Vagina (tissue), 2 donors: ENCODE measurements around the gene CCNB1IP1. TPM values are rescaled to one million over a fixed set of nuclear protein-coding genes. Genes with fewer than 3 reads are reported as not detected.
"Not testable (repeated sequence)": the region's sequence is repeated elsewhere in the genome, so short reads cannot be mapped to it uniquely, and the experiment has no call there.

Experiments used
- DNase-seq, 2 donors: peaks; one replicate each; pipeline ENCODE4 v3.0.0-alpha.2; 2017; ENCODE audit errors: extremely low spot score in 2 of 2
- H3K27ac ChIP-seq: fragments of 200-600 bp; sonication (generic); one replicate; pipeline ENCODE4 v1.5.1; 2019
- H3K27me3 ChIP-seq: fragments of 200-600 bp; sonication (generic); one replicate; pipeline ENCODE4 v1.5.1; 2019
- H3K36me3 ChIP-seq, 2 donors: fragments of 200-600 bp; sonication (generic); one replicate each; pipeline ENCODE4 v1.5.1; 2017 to 2019
- H3K4me1 ChIP-seq: fragments of 200-600 bp; sonication (generic); one replicate; pipeline ENCODE4 v1.5.1; 2019
- H3K4me3 ChIP-seq, 2 donors: fragments of 200-600 bp; sonication (generic); 1 replicate in 1 of 2; 2 replicates in 1 of 2; pipeline ENCODE4 v1.5.1; 2016 to 2019
- H3K9me3 ChIP-seq: fragments of 200-600 bp; sonication (generic); one replicate; pipeline ENCODE4 v1.5.1; 2019
- POLR2A ChIP-seq, 2 donors: fragments of 450-650 bp; IDR thresholded peaks; one replicate each; pipeline ENCODE4 v1.6.1; 2017; ENCODE audit warnings: antibody characterized with exemption in 2 of 2, mild to moderate bottlenecking in 2 of 2, moderate library complexity in 2 of 2
- POLR2AphosphoS5 ChIP-seq, 2 donors: sonication (generic); formaldehyde crosslinking; IDR thresholded peaks; one replicate each; pipeline ENCODE4 v1.9.0; 2017; ENCODE audit warnings: antibody characterized with exemption in 2 of 2, mild to moderate bottlenecking in 2 of 2, low read depth in 1 of 2; ENCODE audit not compliant: insufficient read depth in 1 of 2
- intact Hi-C: fragments of 100-400 bp; cut with DNase I; formaldehyde crosslinking; loops from one replicate; pipeline ENCODE4 v1.15.1; 2023
- total RNA-seq: library from RNA; depleted of rRNA; stranded (reverse); fragments of >200 nt; gene quantifications from one replicate; pipeline ENCODE4 v1.2.3, GENCODE V29; 2016
- TF ChIP-seq, protein P1 (sequence below), 3 experiments: fragments of 450-650 bp in 2 of 3; fragments of 200-600 bp in 1 of 3; sonication (generic) in 1 of 3; IDR thresholded peaks; one replicate each; pipeline ENCODE4 v1.5.1; 2017 to 2019; ENCODE audit warnings: antibody characterized with exemption in 3 of 3, mild to moderate bottlenecking in 2 of 3, moderate library complexity in 2 of 3

CCNB1IP1 gene
- total RNA-seq, 1 donor from 2014 or later, result 38.5 TPM

DNA sequence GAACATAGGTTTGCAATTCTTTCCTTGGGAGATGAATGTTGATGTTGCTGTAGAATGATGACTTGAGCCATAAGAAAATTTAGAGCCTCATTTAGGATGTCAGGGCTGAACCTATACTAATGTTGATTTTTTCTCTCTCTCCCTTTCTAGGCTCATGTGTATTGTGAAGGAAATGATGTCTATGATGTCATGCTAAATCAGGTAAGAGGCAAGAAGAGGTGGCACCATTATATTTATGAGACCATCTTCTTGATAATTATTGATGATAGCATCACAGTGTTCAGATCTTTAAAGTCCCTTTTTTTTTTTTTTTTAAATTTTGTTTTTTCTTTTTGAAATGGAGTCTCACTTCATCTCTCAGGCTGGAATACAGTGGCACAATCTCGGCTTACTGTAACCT lies 13.6 kb upstream of the CCNB1IP1 start:
- H3K4me3 ChIP-seq, result no peak overlapping the region
- H3K36me3 ChIP-seq, result peaks cover 0 to 43% of the 10 kb centered on the region in 2 donors
- no peaks in the 10 kb centered on the region for H3K9me3 ChIP-seq
- intact Hi-C loops, result no loop called here
- TF ChIP-seq, protein P1, sequence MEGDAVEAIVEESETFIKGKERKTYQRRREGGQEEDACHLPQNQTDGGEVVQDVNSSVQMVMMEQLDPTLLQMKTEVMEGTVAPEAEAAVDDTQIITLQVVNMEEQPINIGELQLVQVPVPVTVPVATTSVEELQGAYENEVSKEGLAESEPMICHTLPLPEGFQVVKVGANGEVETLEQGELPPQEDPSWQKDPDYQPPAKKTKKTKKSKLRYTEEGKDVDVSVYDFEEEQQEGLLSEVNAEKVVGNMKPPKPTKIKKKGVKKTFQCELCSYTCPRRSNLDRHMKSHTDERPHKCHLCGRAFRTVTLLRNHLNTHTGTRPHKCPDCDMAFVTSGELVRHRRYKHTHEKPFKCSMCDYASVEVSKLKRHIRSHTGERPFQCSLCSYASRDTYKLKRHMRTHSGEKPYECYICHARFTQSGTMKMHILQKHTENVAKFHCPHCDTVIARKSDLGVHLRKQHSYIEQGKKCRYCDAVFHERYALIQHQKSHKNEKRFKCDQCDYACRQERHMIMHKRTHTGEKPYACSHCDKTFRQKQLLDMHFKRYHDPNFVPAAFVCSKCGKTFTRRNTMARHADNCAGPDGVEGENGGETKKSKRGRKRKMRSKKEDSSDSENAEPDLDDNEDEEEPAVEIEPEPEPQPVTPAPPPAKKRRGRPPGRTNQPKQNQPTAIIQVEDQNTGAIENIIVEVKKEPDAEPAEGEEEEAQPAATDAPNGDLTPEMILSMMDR (IDR thresholded peaks at IDR 0.05), result no peak
- TF ChIP-seq POLR2A (IDR thresholded peaks at IDR 0.05) (no peak), POLR2AphosphoS5 (IDR thresholded peaks at IDR 0.05; ENCODE audit: insufficient read depth in 1 of 2, low read depth in 1 of 2) (no peak)
- DNase-seq, result no peak
- no peak overlapping the region for H3K27ac ChIP-seq
- H3K4me1 ChIP-seq, result peaks cover 6% of the 10 kb centered on the region
- H3K27me3 ChIP-seq, result no peaks in the 10 kb centered on the region

DNA sequence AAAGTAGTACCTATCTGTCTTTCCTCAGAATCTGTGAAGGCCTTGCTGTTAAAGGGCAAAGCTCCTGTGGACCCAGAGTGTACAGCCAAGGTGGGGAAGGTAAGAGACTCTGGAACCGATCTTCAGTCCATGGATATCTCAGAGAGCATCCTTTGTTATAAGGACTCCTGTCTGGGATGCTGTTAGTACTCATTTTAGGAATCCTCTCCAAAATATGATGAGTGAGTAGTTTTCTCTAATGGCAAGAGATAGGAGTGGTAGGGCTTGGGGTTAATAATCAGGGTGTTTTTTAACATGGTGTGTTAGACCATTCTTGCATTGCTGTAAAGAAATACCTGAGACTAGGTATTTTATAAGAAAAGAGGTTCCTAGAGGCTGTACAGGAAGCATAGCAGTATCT lies 12.3 kb upstream of the CCNB1IP1 start:
- H3K4me3 ChIP-seq, result no peak overlapping the region
- no peak for DNase-seq
- H3K36me3 ChIP-seq, result peaks cover 0 to 31% of the 10 kb centered on the region in 2 donors
- no peak overlapping the region for H3K27ac ChIP-seq
- no peaks in the 10 kb centered on the region for H3K27me3 ChIP-seq
- peaks cover 6% of the 10 kb centered on the region for H3K4me1 ChIP-seq
- intact Hi-C loops, result no loop called here
- TF ChIP-seq POLR2A (IDR thresholded peaks at IDR 0.05), result no peak
- TF ChIP-seq POLR2AphosphoS5 (IDR thresholded peaks at IDR 0.05; ENCODE audit: insufficient read depth in 1 of 2, low read depth in 1 of 2), result no peak
- TF ChIP-seq, protein P1 (IDR thresholded peaks at IDR 0.05), result no peak
- no peaks in the 10 kb centered on the region for H3K9me3 ChIP-seq

DNA sequence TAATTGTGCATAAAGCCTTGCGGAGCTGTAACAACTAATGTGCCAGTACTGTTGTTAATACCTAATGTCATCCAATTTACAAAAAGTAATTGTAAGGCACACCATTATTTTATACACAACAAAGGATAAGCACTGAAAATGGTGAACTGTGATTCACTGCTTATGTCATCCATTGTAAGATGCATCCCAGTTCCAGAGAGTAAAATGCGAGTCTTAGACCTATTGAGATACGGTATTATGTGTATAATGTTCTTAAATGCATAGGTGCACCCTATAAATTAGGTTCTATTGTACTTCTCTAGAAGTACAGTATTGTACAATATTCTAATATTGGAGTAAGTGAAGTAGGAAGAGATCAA lies 10.8 kb upstream of the CCNB1IP1 start:
- no peaks in the 10 kb centered on the region for H3K27me3 ChIP-seq
- TF ChIP-seq POLR2A (IDR thresholded peaks at IDR 0.05) (no peak), POLR2AphosphoS5 (IDR thresholded peaks at IDR 0.05; ENCODE audit: insufficient read depth in 1 of 2, low read depth in 1 of 2) (no peak)
- TF ChIP-seq, protein P1 (IDR thresholded peaks at IDR 0.05), result no peak
- H3K4me3 ChIP-seq, result peak overlapping the region; percentile 66 to 86
- H3K36me3 ChIP-seq, result peaks cover 0 to 16% of the 10 kb centered on the region in 2 donors
- H3K4me1 ChIP-seq, result peaks cover 6% of the 10 kb centered on the region
- H3K9me3 ChIP-seq, result no peaks in the 10 kb centered on the region
- DNase-seq, result no peak
- intact Hi-C loops, result loop anchor here (5.0 kb wide), 4 partner anchors 68 to 338 kb away; partner anchors contain the start of genes PIP4P1, RNASE4 and TEP1
- H3K27ac ChIP-seq, result peak overlapping the region; percentile 96

DNA sequence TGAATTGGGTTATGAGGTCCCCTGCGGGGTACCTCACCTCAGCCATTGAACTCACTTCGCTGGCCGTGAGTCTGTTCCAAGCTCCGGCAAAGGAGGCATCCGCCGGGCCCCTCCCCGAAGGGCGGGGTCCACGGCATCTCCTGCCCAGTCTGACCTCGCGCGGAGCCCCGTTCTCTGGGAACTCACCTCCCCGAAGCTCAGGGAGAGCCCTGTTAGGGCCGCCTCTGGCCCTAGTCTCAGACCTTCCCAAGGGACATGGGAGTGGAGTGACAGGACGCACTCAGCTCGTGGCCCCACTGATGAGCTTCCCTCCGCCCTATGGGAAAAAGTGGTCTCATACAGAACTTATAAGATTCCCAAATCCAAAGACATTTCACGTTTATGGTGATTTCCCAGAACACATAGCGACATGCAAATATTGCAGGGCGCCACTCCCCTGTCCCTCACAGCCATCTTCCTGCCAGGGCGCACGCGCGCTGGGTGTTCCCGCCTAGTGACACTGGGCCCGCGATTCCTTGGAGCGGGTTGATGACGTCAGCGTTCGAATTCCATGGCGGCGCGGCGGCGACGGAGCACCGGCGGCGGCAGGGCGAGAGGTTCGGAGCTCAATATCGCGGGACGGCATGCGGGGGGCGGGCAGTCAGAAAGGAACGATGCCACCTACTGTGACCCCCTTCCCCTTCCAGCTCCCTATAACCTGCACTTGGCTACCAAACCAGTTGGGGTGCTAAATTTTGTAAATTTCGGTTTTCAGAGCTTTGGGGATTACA lies 10.2 kb upstream of the CCNB1IP1 start, which contains the start of gene PARP2:
Gene PARP2, plus strand, starts transcription at position 544 of the 770 bp plus-strand sequence. Its CDS starts 7 bp downstream, at position 551.
- peaks cover 6% of the 10 kb centered on the region for H3K4me1 ChIP-seq
- peak; percentile 98 to 99 for DNase-seq
- H3K27me3 ChIP-seq, result no peaks in the 10 kb centered on the region
- TF ChIP-seq POLR2AphosphoS5 (IDR thresholded peaks at IDR 0.05; ENCODE audit: insufficient read depth in 1 of 2, low read depth in 1 of 2) (peak; percentile 97 to 99), POLR2A (IDR thresholded peaks at IDR 0.05) (peak in 1 of 2 donors; percentile 90)
- TF ChIP-seq, protein P1 (IDR thresholded peaks at IDR 0.05), result no peak
- intact Hi-C loops, result loop anchor here (5.0 kb wide), 4 partner anchors 69 to 339 kb away; partner anchors contain the start of genes PIP4P1, RNASE4 and TEP1
- H3K4me3 ChIP-seq, result peak within 1 kb of the TSS; percentile 66 to 86
- peak within 1 kb of the TSS; percentile 96 for H3K27ac ChIP-seq
- peaks cover 0 to 11% of the 10 kb centered on the region in 2 donors for H3K36me3 ChIP-seq
- no peaks in the 10 kb centered on the region for H3K9me3 ChIP-seq

DNA sequence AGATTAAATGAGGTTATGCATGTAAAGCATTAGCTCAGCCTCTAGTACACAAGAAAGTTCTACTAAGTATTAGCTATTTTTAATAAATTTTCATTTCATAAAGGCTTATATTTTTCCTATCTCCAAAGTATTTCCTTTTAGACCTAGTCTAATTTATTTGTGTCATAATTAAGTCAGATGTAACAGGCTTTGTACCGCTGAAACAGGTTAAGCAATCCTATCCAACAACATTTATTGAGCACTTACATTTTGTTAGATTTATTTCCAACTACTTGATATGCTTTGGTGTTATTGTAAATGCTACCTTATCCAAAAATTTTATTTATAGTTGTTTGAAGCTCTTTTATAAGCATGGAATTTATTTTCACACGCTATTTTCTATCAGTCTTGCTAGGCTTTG lies 8.6 kb upstream of the CCNB1IP1 start:
- H3K4me1 ChIP-seq, result peaks cover 6% of the 10 kb centered on the region
- DNase-seq, result no peak
- no peaks in the 10 kb centered on the region for H3K27me3 ChIP-seq
- H3K4me3 ChIP-seq, result peak overlapping the region in 1 of 2 donors; percentile 86
- no peaks in the 10 kb centered on the region for H3K9me3 ChIP-seq
- H3K27ac ChIP-seq, result peak overlapping the region; percentile 96
- no peak for TF ChIP-seq POLR2A (IDR thresholded peaks at IDR 0.05)
- TF ChIP-seq, protein P1 (IDR thresholded peaks at IDR 0.05), result no peak
- no peak for TF ChIP-seq POLR2AphosphoS5 (IDR thresholded peaks at IDR 0.05; ENCODE audit: insufficient read depth in 1 of 2, low read depth in 1 of 2)
- peaks cover 0 to 11% of the 10 kb centered on the region in 2 donors for H3K36me3 ChIP-seq
- intact Hi-C loops, result loop anchor here (5.0 kb wide), 4 partner anchors 71 to 341 kb away; partner anchors contain the start of genes PIP4P1, RNASE4 and TEP1

DNA sequence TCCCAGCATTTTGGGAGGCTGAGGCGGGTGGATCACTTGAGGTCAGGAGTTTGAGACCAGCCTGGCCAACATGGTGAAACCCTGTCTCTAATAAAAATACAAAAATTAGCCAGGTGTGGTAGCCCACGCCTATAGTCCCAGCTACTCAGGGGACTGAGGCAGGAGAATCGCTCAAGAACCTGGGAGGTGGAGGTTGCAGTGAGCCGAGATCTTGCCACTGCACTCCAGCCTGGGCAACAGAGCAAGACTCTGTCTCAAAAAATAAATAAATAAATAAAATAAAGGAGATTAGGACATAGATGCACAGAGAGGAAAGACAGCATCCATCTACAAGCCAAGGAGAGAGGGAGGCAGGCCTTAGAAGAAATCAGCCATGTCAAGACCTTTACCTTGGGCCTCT lies 8.0 kb upstream of the CCNB1IP1 start:
- not testable (repeated sequence) for H3K4me1 ChIP-seq, H3K36me3 ChIP-seq, H3K27ac ChIP-seq, H3K27me3 ChIP-seq, DNase-seq, H3K9me3 ChIP-seq, H3K4me3 ChIP-seq
- intact Hi-C loops, result loop anchor here (5.0 kb wide), 4 partner anchors 71 to 341 kb away; partner anchors contain the start of genes PIP4P1, RNASE4 and TEP1
